SIG-M5 treated with dmso at 0.1 percent for 504 hours (cell line): ENCODE measurements around the gene CRPPA.
"Not testable (repeated sequence)": the region's sequence is repeated elsewhere in the genome, so short reads cannot be mapped to it uniquely, and the experiment has no call there.

Source experiments
- DNase-seq: peaks from one replicate; lab custom pipeline; 2025; ENCODE audit not compliant: unreplicated experiment; lab: John Stamatoyannopoulos, UW

CRPPA gene

GRCh38 chr7:16421333-16422102 lies at the start of gene CRPPA:
TSS of gene CRPPA (minus strand) at chr7:16421538. CDS start at chr7:16421322, 216 bp downstream.
- DNase-seq = no peak

- DNase-seq = no peak
These were observed 44.4 kb upstream of the CRPPA start, which contains the start of gene SOSTDC1 for GRCh38 chr7:16465469-16466361. TSS of gene SOSTDC1 (minus strand) at chr7:16465738. CDS start at chr7:16465668, 70 bp downstream.

- no peak for DNase-seq
These were observed 42.8 kb upstream of the CRPPA start for GRCh38 chr7:16463949-16464715.

- no peak for DNase-seq
These were observed 42.2 kb upstream of the CRPPA start for GRCh38 chr7:16463520-16463919.

- no peak for DNase-seq
These were observed 41.1 kb upstream of the CRPPA start for GRCh38 chr7:16462431-16462889.

- DNase-seq = no peak
These were observed 39.6 kb upstream of the CRPPA start for GRCh38 chr7:16460789-16461493.

- not testable (repeated sequence) for DNase-seq
These were observed 35.0 kb upstream of the CRPPA start for GRCh38 chr7:16456303-16456702.

GRCh38 chr7:16455591-16455990 lies 34.3 kb upstream of the CRPPA start:
- DNase-seq = no peak

- no peak for DNase-seq
These were observed 29.0 kb upstream of the CRPPA start for GRCh38 chr7:16450366-16450765.

GRCh38 chr7:16447876-16448275 lies 26.5 kb upstream of the CRPPA start:
- no peak for DNase-seq

GRCh38 chr7:16446508-16446907 lies 25.2 kb upstream of the CRPPA start:
- no peak for DNase-seq

- DNase-seq = not testable (repeated sequence)
These were observed 22.5 kb upstream of the CRPPA start for GRCh38 chr7:16443871-16444270.

GRCh38 chr7:16438988-16439387 lies 17.6 kb upstream of the CRPPA start:
- DNase-seq = no peak

GRCh38 chr7:16436306-16436705 lies 15.0 kb upstream of the CRPPA start:
- no peak for DNase-seq

- DNase-seq = no peak
These were observed 12.3 kb upstream of the CRPPA start for GRCh38 chr7:16433568-16434122.

GRCh38 chr7:16432425-16432731 lies 11.0 kb upstream of the CRPPA start:
- no peak for DNase-seq

- peak; percentile 26 for DNase-seq
These were observed 10.5 kb upstream of the CRPPA start for GRCh38 chr7:16431646-16432424.

GRCh38 chr7:16430133-16430532 lies 8.8 kb upstream of the CRPPA start:
- DNase-seq = no peak

GRCh38 chr7:16428672-16429071 lies 7.3 kb upstream of the CRPPA start:
- DNase-seq = no peak

- DNase-seq = no peak
These were observed 6.8 kb upstream of the CRPPA start for GRCh38 chr7:16428182-16428581.
